Endothelial cell (in vitro differentiated cells): ENCODE results near the gene NDUFS7. TPM values are rescaled to one million over a fixed set of nuclear protein-coding genes. Genes with fewer than 3 reads are reported as not detected.

Experiments used
- DNase-seq: peaks from one replicate; pipeline ENCODE4 v3.0.0; 2021; ENCODE audit warnings: low spot score
- H3K27ac Mint-ChIP-seq: one replicate; pipeline ENCODE4 v1.8.0; 2021; ENCODE audit warnings: mixed read lengths, inconsistent platforms; ENCODE audit not compliant: unreplicated experiment
- H3K27me3 Mint-ChIP-seq: one replicate; pipeline ENCODE4 v1.8.0; 2021; ENCODE audit warnings: mild to moderate bottlenecking, moderate library complexity, mixed read lengths, inconsistent platforms; ENCODE audit not compliant: unreplicated experiment
- H3K36me3 Mint-ChIP-seq: one replicate; pipeline ENCODE4 v1.8.0; 2021; ENCODE audit warnings: mild to moderate bottlenecking, low read depth, mixed read lengths, inconsistent platforms; ENCODE audit not compliant: unreplicated experiment
- H3K4me1 Mint-ChIP-seq: one replicate; pipeline ENCODE4 v1.8.0; 2021; ENCODE audit warnings: mild to moderate bottlenecking, mixed read lengths, inconsistent platforms; ENCODE audit not compliant: unreplicated experiment
- H3K4me3 Mint-ChIP-seq: one replicate; pipeline ENCODE4 v1.8.0; 2021; ENCODE audit warnings: mild to moderate bottlenecking, mixed read lengths, inconsistent platforms; ENCODE audit not compliant: unreplicated experiment
- H3K9me3 Mint-ChIP-seq: one replicate; pipeline ENCODE4 v1.8.0; 2021; ENCODE audit warnings: mixed read lengths, inconsistent platforms; ENCODE audit not compliant: unreplicated experiment
- total RNA-seq: library from RNA; stranded (reverse); fragmentation: NEBNext Ultra II Directional; extraction: Animal tissue kit (Norgen Biotek cat#: 25700); gene quantifications from one replicate; pipeline ENCODE4 v1.2.1, GENCODE V29; 2021; ENCODE audit not compliant: unreplicated experiment
- TF ChIP-seq, protein P1 (sequence below): fragments of 200-600 bp; sonication (generic); IDR thresholded peaks from one replicate; pipeline ENCODE4 v1.5.0; 2021; ENCODE audit warnings: antibody characterized with exemption; ENCODE audit not compliant: unreplicated experiment

Gene NDUFS7
- total RNA-seq, 1 donor from 2014 or later: 84.0 TPM

DNA sequence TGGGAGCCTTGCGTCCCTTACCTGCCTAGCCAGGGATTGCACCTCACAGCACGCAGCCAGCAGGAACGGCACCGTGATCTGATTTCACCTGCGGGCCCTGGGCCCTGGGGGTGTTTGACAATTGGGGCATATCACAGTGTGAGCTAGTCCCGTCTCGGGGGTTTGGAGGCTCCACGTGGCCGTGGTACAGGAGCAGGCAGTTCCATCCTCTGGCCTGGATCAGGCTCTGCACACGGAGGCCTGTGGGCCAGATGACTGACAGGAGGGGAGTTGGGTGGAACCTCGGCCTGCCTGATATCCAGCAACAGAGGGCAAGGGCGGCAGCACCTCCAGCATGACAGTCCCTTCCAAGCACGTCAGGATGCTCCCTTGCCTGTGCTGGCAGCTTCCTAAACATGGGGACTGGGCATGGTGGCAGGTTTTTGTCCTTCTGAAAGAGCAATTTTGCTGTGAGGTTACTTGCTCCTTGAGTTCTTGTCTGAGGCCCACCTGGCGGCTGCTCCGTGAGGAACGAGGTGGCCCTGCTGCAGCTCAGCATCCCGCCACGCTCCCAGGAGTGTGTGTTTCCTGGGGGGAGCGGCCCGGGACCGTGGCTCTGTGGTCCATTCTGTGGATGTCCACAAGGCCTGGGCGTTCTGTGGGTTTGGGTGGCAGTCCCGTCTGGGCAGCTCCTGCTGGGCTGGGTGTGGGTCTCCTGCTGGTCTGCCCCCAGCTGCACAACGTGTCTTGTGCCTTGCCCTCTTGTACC lies 48.2 kb downstream of the NDUFS7 start:
- no peak overlapping the region for H3K27ac Mint-ChIP-seq
- peaks cover 12% of the 10 kb centered on the region for H3K36me3 Mint-ChIP-seq
- no peaks in the 10 kb centered on the region for H3K4me1 Mint-ChIP-seq
- peaks cover 7% of the 10 kb centered on the region for H3K27me3 Mint-ChIP-seq
- DNase-seq: no peak
- H3K4me3 Mint-ChIP-seq: peak overlapping the region; percentile 76
- H3K9me3 Mint-ChIP-seq: no peaks in the 10 kb centered on the region
- TF ChIP-seq, protein P1, sequence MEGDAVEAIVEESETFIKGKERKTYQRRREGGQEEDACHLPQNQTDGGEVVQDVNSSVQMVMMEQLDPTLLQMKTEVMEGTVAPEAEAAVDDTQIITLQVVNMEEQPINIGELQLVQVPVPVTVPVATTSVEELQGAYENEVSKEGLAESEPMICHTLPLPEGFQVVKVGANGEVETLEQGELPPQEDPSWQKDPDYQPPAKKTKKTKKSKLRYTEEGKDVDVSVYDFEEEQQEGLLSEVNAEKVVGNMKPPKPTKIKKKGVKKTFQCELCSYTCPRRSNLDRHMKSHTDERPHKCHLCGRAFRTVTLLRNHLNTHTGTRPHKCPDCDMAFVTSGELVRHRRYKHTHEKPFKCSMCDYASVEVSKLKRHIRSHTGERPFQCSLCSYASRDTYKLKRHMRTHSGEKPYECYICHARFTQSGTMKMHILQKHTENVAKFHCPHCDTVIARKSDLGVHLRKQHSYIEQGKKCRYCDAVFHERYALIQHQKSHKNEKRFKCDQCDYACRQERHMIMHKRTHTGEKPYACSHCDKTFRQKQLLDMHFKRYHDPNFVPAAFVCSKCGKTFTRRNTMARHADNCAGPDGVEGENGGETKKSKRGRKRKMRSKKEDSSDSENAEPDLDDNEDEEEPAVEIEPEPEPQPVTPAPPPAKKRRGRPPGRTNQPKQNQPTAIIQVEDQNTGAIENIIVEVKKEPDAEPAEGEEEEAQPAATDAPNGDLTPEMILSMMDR: no peak

DNA sequence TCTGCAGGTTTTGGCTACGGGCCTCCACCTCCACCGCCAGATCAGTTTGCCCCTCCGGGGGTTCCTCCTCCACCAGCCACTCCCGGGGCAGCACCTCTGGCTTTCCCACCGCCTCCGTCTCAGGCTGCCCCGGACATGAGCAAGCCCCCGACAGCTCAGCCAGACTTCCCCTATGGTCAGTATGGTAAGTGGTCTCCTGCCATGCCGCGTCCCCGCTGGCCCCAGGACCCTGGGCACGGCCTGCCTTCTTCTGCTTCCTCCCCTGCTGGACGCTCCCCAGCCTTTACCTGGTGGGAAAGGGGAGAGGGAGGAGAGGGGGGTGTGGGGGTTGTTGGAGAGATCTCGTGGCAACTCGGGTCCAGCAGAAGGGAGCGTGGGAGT lies 48.8 kb downstream of the NDUFS7 start:
- Mint-ChIP-seq H3K36me3 (peaks cover 12% of the 10 kb centered on the region), H3K4me3 (no peak overlapping the region), H3K9me3 (no peaks in the 10 kb centered on the region), H3K4me1 (no peaks in the 10 kb centered on the region), H3K27me3 (peaks cover 7% of the 10 kb centered on the region), H3K27ac (no peak overlapping the region)
- DNase-seq: no peak
- TF ChIP-seq, protein P1: no peak

DNA sequence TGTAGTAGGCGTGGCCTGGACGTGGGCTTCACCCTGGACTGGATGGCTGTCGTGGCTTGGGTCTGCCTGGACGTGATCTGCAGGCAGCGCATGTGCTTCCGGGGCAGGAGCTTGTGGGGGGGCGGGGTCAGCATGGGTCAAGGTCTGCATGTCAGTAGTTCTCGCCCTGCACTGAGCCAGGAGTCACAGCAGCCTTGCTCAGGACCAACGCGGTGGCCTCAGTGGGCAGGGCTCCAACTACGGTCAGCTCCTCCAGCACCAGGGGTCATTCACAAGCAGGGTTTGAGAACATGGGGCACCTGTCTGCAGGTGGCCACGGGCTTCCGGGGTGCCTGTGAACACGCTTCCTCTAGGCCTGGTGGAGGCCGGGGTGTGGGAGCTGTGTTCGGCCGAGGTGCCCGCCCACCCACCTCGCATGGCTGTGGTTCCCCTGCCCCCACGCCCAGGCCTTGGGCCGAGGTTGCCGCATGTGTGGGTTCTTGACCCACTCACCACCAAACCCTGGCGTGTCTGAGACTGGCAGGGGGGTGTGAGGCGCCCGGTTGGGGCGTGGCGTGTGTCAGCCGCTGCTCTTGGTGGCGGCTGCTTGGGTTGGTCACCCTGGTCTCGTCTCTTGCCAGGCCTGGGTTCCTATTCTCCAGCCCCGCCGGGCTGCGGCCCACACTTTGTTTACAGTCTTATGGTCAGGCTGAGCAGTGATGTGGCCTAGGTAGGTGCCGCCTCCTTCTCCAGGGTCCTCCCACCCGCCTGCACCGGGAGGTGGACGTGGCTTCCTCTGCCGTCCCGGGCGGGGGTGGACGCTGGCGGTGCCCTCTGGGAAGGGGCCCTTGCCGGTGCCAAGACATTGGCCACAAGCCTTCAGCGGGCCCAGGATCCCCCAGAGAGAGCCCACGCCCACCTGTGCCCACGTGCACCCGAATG lies 49.7 kb downstream of the NDUFS7 start:
- H3K27ac Mint-ChIP-seq: no peak overlapping the region
- peaks cover 12% of the 10 kb centered on the region for H3K36me3 Mint-ChIP-seq
- H3K4me1 Mint-ChIP-seq: no peaks in the 10 kb centered on the region
- H3K4me3 Mint-ChIP-seq: no peak overlapping the region
- no peaks in the 10 kb centered on the region for H3K9me3 Mint-ChIP-seq
- peaks cover 7% of the 10 kb centered on the region for H3K27me3 Mint-ChIP-seq
- TF ChIP-seq, protein P1: no peak
- no peak for DNase-seq

DNA sequence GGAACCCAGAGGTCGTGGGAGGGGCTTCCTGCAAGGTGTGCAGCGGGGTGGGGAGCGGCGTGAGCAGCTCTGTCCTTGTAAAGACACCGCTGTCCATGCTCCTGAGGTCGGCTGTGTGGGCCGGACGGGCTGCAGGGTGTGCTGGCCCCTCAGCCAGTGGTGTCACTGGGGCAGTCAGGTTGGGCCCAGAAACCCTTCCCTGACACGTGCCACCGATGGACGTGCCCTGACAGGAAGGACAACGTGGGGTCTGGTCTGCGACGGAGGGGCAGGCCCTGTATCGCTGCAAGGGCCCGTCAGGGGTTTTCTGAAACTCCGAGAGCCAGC lies 50.3 kb downstream of the NDUFS7 start:
- Mint-ChIP-seq H3K9me3 (no peaks in the 10 kb centered on the region), H3K4me1 (no peaks in the 10 kb centered on the region), H3K36me3 (peaks cover 12% of the 10 kb centered on the region), H3K4me3 (no peak overlapping the region), H3K27ac (no peak overlapping the region), H3K27me3 (peaks cover 7% of the 10 kb centered on the region)
- TF ChIP-seq, protein P1: no peak
- no peak for DNase-seq
